GM21619 (cell line): ENCODE data around the gene ARL4D.
"Not testable (repeated sequence)": the region's sequence is repeated elsewhere in the genome, so short reads cannot be mapped to it uniquely, and the experiment has no call there.

ENCODE experiments used
- ATAC-seq: cut with Tn5 transposase; IDR thresholded peaks from one replicate; pipeline ENCODE4 v1.9.1; 2021; ENCODE audit not compliant: unreplicated experiment

ARL4D gene

DNA sequence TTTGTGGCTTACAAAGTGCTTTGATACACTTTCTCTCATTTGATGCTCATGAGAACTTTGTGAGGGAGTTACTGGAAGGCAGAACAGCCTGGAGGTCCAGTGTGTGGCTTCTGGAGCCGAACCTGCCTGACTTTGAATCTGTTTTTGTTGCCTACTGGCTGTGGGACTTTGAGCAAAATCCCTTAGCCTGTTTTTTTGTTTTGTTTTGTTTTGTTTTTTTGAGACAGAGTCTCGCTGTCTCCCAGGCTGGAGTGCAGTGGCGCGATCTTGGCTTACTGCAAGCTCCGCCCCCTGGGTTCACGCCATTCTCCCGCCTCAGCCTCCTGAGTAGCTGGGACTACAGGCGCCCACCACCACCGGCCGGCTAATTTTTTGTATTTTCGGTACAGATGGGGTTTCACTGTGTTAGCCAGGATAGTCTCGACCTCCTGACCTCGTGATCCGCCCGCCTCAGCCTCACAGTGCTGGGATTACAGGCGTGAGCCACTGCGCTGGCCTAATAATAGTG, 20.6 kb downstream of the ARL4D start:
- ATAC-seq = not testable (repeated sequence)

- ATAC-seq = no peak
Measured at GRCh38 chr17:43423777-43424455, 25.1 kb downstream of the ARL4D start.

GRCh38 chr17:43427362-43428043, 28.7 kb downstream of the ARL4D start:
- no peak for ATAC-seq

DNA sequence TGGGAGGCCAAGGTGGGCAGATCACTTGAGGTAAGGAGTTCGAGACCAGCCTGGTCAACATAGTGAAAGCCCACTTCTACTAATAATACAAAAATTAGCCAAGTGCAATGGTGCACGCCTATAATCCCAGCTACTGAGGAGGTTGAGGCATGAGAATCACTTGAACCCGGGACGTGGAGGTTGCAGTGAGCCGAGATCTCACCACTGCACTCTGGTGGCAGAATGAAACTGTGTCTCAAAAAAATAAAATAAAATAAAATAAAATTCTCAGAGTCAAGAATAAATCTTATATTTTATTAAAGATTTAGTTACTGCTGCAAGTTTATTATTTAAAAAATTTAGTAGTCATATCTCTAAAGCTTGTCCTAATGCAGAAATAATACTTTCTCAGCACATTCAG, 29.7 kb downstream of the ARL4D start:
- no peak for ATAC-seq

GRCh38 chr17:43430936-43431713, 32.3 kb downstream of the ARL4D start:
- no peak for ATAC-seq

DNA sequence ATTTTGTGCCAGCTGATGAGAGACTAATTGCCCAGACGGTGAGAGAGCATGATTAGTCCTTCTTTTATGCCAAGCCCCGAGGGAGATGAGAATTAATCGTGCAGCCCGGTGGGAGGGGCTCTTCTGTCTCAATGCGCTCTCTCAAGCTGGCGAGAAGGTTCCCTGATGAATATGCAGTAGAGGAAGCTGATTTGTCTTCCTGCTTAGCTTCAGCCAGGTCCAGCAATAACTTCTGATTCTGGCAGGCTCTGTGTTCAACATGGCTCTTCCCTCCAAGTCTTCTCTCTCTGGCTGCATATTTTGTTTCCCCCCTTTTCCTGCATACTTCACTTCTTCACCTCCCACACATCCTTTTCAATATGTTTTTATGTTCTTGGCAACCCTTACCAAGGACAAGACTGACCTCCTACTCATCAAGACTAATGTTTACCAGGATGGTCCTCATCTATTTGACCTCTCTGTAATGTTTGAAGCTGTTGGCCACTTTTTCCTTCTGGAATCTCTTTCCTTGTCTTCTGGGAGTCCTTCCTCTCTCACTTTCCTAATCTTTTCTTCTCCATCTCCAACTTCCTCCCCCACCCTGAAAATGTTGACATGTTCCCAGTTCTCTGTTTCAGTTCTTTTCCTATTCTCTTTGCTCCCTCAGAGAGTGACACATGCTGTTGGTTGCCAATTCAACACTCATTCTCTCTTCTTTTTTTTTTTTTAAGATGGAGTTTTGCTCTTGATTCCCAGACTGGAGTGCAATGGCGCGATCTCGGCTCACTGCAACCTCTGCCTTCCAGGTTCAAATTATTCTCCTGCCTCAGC, 33.1 kb downstream of the ARL4D start:
- no peak for ATAC-seq

DNA sequence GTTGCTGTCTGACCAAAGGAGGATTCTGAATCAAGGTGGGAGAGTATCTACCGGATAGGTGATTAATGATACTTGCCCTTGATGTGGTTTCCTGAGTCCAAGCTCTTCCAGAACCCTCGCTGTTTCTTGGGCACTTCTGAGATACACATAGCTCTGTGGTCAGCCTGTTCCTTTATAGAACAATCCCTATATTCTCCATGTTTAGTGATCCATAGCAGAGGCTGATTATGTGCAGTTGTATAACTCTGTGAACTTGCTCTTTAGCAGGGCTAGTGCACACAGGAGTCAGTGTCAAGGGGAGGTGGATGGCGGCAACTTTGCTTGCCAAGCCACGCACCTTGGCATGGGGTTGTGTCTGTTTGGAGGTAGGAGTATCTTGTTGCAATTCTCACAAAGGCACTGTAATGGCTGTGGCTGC, 36.1 kb downstream of the ARL4D start:
- ATAC-seq = no peak

GRCh38 chr17:43437756-43438155, 39.0 kb downstream of the ARL4D start:
- no peak for ATAC-seq

DNA sequence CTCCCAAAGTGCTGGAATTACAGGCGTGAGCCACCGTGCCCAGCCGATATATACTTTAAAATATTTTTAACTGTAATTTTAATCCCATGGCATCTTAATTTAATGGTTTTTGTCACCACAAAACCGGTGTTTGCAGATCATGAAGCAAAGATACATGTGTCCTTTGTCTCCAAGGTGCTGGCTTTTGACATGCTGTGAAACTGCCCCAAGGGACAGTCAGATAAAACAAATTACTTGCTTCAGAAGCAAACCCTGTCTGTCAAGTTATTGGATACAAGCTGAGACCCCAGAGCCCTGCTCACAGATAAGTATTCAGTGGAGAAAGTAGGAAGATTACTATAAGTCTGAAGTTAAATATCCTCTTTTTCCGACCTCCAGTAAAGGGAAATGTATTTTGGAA, 39.8 kb downstream of the ARL4D start:
- ATAC-seq = no peak

- ATAC-seq = no peak
Measured at GRCh38 chr17:43439041-43439440, 40.2 kb downstream of the ARL4D start.

DNA sequence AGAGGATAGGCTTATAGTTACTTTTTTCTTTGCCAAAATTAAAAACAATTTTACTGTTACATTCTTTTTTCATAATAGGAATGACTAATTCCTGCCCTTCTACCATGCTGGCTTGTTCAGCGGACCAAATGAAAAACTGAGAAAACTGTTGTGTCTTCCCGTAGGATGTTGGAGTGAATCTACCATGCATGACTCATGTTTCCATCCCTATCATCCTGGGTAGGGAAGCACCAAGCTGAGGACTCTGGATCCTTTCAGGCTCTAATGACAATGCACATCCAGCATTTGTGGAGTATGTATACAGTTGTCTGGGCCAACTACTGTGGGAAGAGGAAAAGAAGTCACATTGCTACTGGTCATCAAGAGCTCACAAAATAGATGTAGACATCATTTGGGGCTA, 43.9 kb downstream of the ARL4D start:
- no peak for ATAC-seq

DNA sequence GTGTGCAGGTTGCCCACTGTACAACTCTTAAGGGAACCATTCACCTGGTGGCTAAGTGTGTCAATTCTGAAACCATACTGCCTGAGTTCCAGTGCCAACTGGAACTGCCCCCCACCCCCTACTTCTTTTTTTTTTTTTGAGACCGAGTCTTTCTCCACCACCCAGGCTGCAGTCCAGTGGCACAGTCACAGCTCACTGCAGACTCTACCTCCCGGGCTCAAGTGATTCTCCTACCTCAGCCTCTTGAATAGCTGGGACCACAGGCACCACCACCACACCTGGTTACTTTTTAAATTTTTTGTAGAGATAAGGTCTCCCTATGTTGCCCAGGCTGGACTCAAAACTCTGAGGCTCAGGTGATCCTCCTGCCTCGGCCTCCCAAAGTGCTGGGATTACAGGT, 44.6 kb downstream of the ARL4D start:
- ATAC-seq = no peak

GRCh38 chr17:43444223-43445008, 45.6 kb downstream of the ARL4D start:
- no peak for ATAC-seq

DNA sequence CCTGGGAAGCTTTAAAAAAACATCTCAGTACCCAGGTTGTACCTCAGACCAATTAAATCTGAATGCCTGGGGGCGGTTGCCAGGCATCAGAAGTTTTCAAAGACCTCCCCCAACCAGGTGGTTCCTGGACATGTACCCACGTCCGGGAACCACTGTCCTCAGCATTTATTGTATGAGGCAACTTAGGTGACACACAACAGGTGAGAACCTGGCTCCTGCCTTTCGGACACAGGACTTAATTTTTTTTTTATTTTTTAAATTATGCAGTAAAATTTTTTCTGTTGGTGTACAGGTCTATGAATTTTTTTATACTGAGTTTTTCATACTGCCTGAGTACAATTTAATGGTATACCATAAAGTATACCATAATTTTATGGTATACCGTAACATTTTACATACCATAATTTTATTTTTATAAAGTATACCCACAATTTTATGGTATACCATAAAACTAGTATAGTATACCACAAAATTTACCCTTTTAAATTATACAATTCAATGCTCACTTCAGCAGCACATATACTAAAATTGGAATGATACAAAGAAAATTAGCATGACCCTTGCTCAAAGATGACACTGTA, 46.3 kb downstream of the ARL4D start:
- no peak for ATAC-seq

GRCh38 chr17:43446773-43447172, 48.0 kb downstream of the ARL4D start:
- ATAC-seq = no peak

DNA sequence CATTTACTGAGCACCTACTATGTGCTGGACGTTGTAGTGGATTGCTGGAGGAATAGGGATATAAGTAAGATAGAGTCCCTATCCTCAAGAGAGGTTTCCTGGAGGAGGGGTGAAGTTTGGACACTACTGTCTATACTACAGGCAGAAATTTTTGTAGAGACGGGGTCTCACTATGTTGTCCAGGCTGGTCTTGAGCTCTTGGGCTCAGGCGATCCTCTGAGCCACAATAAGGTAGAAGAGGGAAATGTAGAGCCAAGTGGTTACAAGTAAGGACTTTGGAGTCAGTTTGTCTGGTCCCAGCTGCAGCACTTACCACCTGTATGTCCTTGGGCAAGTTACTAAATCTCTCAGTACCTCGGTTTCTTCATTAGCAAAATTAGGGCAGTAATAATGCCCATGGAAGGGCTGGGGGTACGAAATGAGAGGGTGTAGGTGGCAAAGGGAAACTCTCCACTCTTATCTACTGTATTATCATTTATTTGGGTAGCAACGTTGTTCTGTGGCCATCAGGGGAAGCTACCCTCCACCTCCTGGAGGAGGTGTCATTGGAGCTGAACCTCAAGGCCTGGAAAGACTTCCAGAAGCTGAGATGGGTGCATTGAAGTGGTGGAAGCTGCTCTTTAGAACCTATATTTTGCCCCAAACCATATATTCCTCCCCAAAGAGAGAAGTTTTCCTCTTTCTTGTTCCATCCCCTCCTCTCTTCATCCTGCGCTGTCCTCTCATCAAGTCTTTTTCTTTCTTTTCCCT, 50.1 kb downstream of the ARL4D start:
- no peak for ATAC-seq

GRCh38 chr17:43449470-43450248, 50.9 kb downstream of the ARL4D start:
- ATAC-seq = no peak
